Measurements from ENCODE around the gene CARS1. TPM values are rescaled to one million over a fixed set of nuclear protein-coding genes. Genes with fewer than 3 reads are reported as not detected.

The CARS1 gene
- total RNA-seq (2014; rRNA removed; shearing (Covaris generic)): 94.1 and 95.9 TPM in 2 replicates
- polyA plus RNA-seq (2016; fragmentation: Nextera tagmentation; extraction: Ambion mirVana): 71.0 and 72.9 TPM in 2 replicates
- long read RNA-seq, transcript CARS-201 (22 exons, 2,491 nt): minor isoform, 16 of 124 reads
- long read RNA-seq, transcript CARS-203 (22 exons, 2,685 nt): major isoform, 36 of 124 reads
- long read RNA-seq, partial matches to known transcripts: 49 of 124 reads
- long read RNA-seq, other reads (novel, unspliced or antisense): 19 of 124 reads

DNA sequence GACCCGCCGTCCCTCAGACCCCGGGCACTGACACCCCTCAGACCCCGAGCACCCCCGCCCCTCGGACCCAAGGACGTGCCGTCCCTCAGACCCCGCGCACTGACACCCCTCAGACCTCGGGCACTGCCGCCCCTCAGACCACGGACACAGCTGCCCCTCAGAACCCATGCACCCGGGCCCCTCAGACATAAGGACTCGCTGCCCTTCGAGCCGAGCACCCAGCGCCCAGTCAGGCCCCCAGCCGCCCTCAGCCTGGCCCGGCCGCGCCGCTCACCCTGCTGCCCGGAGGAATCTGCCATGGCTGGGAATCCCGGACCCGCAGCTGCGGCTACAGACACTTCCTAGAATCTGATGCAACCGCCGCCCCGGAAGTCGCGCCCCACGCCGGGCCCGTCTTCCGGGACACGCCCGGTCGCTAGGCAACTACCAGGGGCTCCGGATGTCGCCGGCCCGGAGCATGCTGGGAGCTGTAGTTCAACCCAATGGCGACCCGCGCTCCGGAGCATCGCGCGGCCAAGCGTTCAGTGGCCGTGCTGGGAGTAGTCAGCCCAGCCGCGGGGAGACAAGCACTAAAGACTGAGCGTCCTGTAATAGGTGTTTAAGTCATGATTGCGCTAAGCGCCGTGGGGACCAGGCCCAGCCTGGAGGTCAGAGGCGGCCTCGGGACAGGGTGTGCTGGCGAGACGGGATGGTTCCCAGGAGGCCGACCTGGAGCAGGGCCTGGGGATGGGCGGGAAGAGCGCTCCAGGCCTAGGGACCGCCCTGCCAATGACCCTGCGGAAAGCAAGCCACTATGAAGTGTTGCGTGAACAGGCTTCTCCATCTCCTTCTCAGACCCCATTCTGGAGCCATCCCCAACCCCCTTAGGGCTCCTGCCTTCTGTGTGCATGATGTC is at the start of gene CARS1:
TSS of gene CARS1 (minus strand) at position 355 of the 895 bp plus-strand sequence. CDS start at position 299, 56 bp downstream.
- no peaks in the 10 kb centered on the region for H3K9me3 Mint-ChIP-seq
- peaks cover 20% of the 10 kb centered on the region for H3K4me1 ChIP-seq (ENCODE audit: insufficient read depth)
- H3K36me3 ChIP-seq (ENCODE audit: insufficient read depth): peaks cover 10% of the 10 kb centered on the region
- peak within 1 kb of the TSS; percentile 91 for H3K27ac ChIP-seq (ENCODE audit: low read depth)
- peaks cover 28% of the 10 kb centered on the region for H3K36me3 Mint-ChIP-seq (ENCODE audit: low read depth)
- H3K79me2 ChIP-seq (replicated peaks; ENCODE audit: insufficient read depth): peaks cover 47% of the 10 kb centered on the region
- ATAC-seq (peak; percentile 92), DNase-seq (ENCODE audit: low spot score) (peak; percentile 98)
- peak within 1 kb of the TSS; percentile 97 for H3K4me2 ChIP-seq
- no peaks in the 10 kb centered on the region; the same call in 1 of the 2 replicates for H3F3A ChIP-seq (replicated peaks; ENCODE audit: low read depth)
- H3K9me2 ChIP-seq (ENCODE audit: insufficient read depth): no peaks in the 10 kb centered on the region
- H3K27ac Mint-ChIP-seq: peak within 1 kb of the TSS; percentile 95
- peaks cover 16% of the 10 kb centered on the region for H3K27me3 Mint-ChIP-seq (ENCODE audit: insufficient read depth, low read depth, poor library complexity)
- no peaks in the 10 kb centered on the region for H3K27me3 ChIP-seq (ENCODE audit: insufficient read depth)
- peak within 1 kb of the TSS; percentile 90 for H3K4me3 Mint-ChIP-seq
- H4K20me1 ChIP-seq (replicated peaks; ENCODE audit: insufficient read depth): peaks cover 27% of the 10 kb centered on the region
- H2AFZ ChIP-seq: peak within 1 kb of the TSS; percentile 90
- no peak for TF ChIP-seq JUNB (IDR thresholded peaks at IDR 0.05; ENCODE audit: unreplicated experiment)
- no peak for TF ChIP-seq EZH2 (IDR thresholded peaks at IDR 0.05; ENCODE audit: low read depth, unreplicated experiment)
- TF ChIP-seq, protein P1, sequence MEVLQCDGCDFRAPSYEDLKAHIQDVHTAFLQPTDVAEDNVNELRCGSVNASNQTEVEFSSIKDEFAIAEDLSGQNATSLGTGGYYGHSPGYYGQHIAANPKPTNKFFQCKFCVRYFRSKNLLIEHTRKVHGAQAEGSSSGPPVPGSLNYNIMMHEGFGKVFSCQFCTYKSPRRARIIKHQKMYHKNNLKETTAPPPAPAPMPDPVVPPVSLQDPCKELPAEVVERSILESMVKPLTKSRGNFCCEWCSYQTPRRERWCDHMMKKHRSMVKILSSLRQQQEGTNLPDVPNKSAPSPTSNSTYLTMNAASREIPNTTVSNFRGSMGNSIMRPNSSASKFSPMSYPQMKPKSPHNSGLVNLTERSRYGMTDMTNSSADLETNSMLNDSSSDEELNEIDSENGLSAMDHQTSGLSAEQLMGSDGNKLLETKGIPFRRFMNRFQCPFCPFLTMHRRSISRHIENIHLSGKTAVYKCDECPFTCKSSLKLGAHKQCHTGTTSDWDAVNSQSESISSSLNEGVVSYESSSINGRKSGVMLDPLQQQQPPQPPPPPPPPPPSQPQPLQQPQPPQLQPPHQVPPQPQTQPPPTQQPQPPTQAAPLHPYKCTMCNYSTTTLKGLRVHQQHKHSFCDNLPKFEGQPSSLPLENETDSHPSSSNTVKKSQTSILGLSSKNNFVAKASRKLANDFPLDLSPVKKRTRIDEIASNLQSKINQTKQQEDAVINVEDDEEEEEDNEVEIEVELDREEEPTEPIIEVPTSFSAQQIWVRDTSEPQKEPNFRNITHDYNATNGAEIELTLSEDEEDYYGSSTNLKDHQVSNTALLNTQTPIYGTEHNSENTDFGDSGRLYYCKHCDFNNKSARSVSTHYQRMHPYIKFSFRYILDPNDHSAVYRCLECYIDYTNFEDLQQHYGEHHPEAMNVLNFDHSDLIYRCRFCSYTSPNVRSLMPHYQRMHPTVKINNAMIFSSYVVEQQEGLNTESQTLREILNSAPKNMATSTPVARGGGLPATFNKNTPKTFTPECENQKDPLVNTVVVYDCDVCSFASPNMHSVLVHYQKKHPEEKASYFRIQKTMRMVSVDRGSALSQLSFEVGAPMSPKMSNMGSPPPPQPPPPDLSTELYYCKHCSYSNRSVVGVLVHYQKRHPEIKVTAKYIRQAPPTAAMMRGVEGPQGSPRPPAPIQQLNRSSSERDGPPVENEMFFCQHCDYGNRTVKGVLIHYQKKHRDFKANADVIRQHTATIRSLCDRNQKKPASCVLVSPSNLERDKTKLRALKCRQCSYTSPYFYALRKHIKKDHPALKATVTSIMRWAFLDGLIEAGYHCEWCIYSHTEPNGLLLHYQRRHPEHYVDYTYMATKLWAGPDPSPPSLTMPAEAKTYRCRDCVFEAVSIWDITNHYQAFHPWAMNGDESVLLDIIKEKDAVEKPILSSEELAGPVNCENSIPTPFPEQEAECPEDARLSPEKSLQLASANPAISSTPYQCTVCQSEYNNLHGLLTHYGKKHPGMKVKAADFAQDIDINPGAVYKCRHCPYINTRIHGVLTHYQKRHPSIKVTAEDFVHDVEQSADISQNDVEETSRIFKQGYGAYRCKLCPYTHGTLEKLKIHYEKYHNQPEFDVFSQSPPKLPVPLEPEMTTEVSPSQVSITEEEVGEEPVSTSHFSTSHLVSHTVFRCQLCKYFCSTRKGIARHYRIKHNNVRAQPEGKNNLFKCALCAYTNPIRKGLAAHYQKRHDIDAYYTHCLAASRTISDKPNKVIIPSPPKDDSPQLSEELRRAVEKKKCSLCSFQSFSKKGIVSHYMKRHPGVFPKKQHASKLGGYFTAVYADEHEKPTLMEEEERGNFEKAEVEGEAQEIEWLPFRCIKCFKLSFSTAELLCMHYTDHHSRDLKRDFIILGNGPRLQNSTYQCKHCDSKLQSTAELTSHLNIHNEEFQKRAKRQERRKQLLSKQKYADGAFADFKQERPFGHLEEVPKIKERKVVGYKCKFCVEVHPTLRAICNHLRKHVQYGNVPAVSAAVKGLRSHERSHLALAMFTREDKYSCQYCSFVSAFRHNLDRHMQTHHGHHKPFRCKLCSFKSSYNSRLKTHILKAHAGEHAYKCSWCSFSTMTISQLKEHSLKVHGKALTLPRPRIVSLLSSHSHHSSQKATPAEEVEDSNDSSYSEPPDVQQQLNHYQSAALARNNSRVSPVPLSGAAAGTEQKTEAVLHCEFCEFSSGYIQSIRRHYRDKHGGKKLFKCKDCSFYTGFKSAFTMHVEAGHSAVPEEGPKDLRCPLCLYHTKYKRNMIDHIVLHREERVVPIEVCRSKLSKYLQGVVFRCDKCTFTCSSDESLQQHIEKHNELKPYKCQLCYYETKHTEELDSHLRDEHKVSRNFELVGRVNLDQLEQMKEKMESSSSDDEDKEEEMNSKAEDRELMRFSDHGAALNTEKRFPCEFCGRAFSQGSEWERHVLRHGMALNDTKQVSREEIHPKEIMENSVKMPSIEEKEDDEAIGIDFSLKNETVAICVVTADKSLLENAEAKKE (CRISPR knock-in tag; IDR thresholded peaks at IDR 0.05): no peak
- TF ChIP-seq, protein P2, sequence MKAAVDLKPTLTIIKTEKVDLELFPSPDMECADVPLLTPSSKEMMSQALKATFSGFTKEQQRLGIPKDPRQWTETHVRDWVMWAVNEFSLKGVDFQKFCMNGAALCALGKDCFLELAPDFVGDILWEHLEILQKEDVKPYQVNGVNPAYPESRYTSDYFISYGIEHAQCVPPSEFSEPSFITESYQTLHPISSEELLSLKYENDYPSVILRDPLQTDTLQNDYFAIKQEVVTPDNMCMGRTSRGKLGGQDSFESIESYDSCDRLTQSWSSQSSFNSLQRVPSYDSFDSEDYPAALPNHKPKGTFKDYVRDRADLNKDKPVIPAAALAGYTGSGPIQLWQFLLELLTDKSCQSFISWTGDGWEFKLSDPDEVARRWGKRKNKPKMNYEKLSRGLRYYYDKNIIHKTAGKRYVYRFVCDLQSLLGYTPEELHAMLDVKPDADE (IDR thresholded peaks at IDR 0.05): peak; percentile 98
- no peak for TF ChIP-seq ZNF331 (CRISPR knock-in tag; IDR thresholded peaks at IDR 0.05; ENCODE audit: low read depth)
- peak; percentile 80 for TF ChIP-seq POLR2AphosphoS5 (IDR thresholded peaks at IDR 0.05; ENCODE audit: low read depth)
- no peak for TF ChIP-seq NANOG (IDR thresholded peaks at IDR 0.05; ENCODE audit: borderline replicate concordance)
- TF ChIP-seq, protein P3, sequence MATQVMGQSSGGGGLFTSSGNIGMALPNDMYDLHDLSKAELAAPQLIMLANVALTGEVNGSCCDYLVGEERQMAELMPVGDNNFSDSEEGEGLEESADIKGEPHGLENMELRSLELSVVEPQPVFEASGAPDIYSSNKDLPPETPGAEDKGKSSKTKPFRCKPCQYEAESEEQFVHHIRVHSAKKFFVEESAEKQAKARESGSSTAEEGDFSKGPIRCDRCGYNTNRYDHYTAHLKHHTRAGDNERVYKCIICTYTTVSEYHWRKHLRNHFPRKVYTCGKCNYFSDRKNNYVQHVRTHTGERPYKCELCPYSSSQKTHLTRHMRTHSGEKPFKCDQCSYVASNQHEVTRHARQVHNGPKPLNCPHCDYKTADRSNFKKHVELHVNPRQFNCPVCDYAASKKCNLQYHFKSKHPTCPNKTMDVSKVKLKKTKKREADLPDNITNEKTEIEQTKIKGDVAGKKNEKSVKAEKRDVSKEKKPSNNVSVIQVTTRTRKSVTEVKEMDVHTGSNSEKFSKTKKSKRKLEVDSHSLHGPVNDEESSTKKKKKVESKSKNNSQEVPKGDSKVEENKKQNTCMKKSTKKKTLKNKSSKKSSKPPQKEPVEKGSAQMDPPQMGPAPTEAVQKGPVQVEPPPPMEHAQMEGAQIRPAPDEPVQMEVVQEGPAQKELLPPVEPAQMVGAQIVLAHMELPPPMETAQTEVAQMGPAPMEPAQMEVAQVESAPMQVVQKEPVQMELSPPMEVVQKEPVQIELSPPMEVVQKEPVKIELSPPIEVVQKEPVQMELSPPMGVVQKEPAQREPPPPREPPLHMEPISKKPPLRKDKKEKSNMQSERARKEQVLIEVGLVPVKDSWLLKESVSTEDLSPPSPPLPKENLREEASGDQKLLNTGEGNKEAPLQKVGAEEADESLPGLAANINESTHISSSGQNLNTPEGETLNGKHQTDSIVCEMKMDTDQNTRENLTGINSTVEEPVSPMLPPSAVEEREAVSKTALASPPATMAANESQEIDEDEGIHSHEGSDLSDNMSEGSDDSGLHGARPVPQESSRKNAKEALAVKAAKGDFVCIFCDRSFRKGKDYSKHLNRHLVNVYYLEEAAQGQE (IDR thresholded peaks at IDR 0.05; ENCODE audit: unreplicated experiment): peak; percentile 4
- peak; percentile 62 for TF ChIP-seq CREB1 (CRISPR knock-in tag; IDR thresholded peaks at IDR 0.05; ENCODE audit: low read depth)
- H3K4me3 ChIP-seq: peak within 1 kb of the TSS; percentile 97
- peaks cover 40% of the 10 kb centered on the region for H3K4me1 Mint-ChIP-seq

All from GM23338 (cell line).